Central memory CD4-positive, alpha-beta T cell (primary cell): Measurements from ENCODE around the gene GRID1.

Experiments
- DNase-seq: peaks from one replicate; pipeline ENCODE4 v3.0.0; 2022

GRID1 gene

DNA sequence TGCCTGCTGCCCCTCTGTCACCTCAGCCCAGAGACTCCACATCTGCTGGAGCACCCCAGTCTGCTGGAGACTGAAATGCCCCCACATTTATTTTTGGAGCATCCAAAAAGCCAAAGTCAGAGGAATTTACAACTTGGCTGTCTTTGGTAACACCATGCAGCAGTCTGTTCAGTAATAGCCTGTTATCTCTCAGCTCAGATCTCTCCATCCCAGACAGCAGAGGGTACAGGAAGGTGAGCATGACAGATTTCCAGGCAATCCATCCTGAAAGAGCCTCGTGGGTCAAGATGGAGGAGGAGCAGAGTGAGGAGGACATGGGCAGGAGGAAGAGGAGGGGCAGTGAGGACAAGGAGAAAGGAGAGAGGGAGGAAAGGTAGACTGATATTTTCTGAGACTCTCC, 55.9 kb downstream of the GRID1 start:
- no peak for DNase-seq

DNA sequence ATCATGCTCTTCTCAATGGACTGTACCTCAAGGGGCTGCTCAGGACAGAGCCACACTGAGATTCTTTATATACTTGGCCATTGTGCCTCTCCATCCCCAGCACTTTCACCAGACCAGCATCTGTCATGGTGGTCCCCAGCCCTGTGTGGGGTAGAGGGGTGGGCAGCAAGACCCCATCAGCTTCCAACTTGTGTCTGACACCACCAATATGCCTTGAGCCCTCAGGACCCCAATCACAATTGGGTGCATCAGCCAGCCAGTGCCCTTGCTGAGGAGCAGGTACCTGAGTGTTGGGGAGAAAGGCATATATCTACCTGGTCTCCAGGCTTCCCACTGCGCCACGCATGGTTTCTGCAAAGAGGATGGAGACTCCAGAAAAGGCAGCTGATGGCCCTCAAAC, 56.3 kb downstream of the GRID1 start:
- no peak for DNase-seq

DNA sequence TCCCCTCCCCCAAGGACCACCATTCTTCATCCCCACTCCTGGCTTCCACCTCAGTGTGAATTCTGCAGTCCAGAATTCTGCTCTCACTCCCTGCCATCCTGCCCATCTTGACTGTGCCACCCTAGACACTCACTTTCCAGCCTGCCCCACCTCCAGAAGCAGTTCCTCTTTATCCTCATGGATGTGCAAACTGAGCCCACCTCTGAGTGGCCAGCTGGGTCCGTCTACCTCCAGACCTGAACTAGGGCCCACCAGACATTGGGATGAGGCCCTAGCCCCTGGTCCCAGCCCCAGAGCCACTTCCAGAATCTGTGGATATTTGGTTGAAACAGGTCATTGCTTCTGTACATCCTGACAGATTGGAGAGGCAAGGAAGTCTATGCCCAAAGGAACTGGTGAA, 58.5 kb downstream of the GRID1 start:
- no peak for DNase-seq

DNA sequence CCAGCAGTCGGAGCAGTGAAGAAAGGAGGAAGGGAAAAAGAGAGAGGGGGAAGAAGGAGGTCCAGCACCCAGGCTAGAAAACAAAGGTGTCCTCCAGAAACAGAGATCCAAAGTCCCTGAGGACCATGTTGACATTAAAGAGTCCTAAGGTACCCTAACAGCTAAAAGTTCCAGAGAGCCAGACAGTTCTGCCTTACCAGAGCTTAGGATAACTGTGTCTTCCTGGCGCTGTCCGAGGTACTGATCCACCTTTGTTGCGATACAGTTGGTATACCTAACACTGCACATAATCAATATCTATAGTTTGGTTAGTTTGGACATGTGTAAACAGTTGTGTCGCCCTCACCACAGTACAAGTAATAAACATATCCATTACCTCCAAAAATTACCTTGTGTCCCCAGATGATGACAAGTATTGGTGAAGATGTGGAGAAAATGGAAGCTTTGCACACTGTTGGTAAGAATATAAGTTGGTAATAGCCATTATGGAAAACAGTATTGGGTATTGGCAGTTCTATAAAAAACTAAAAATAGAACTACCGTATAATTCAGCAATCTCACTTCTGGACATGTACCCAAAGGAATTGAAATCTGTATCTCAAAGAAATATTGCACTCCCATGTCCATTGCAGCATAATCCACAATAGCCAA, 59.8 kb downstream of the GRID1 start:
- DNase-seq: no peak

DNA sequence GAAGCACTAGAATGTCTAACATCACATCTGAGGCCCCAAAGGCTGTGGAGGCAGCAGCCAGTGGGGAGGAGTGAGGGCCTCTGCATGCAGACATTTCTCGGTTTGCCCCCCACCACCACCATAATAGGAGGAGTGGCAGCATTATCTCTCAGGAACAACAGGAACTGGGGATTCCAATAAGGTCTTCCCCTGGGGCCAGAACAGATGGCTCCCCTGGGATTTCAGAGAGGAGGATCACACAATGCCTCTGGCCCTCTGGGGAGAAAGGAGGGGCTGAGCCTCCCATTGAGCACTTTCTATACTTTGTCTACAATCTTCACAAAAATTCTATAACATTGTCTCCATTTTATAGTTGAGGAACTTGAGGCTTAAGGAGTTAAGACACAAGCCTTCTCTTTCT, 61.1 kb downstream of the GRID1 start:
- no peak for DNase-seq

DNA sequence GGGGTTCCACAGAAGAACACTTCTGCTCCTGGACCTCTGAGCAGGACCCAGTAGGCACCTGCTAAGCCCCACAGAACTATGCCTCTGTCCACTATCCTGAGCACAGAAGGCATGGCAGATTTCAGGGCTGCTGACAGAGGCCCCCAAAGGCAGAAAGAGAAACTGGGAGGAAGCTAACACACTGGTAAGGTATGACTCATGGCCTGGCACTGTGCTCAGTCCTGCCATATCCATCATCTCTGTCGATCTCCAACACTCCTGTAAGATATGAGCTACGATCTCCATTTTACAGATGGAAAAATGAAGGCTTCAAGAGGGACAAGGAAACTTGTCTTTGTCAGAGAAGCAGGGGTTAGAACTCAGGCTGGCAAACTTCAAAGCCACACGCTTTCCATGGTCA, 62.2 kb downstream of the GRID1 start:
- DNase-seq: no peak

DNA sequence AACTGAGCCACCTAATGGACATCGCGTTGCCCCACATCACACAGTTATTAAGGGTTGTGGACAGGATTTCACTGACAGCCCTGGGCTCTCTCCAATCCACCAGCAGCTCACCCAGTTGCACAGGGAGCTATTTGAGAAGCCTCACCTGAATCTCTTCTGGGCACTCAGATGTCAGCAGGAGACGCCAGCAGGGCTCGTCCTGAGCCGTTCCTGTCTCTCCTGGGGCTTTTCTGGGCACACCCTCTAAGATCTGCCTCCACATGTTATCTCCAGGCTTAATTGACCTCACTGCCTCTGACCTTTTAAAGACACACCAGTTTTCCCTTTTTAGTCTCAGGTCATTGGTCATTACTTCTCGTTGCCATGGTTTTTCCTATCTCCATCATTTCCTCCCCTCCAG, 63.0 kb downstream of the GRID1 start:
- DNase-seq: no peak

DNA sequence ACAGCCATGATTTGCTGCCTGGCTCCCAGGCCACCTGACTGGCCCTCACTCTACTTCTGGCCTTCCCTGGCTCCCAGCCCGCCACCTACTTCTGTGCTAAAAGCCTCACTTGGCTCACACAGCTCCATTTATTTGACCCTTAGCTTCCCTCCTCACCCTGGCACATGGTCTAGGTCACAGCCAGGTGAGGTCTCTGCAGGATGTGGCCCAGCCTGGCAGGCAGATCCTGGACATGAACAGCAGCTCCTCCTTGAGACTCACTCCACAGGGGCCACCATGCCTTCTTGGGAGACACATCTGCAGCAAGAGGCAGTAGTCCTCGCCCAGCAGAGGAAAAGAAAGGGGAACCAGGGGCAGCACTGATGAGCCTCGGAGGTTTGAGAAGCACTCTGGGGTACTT, 64.6 kb downstream of the GRID1 start:
- no peak for DNase-seq

DNA sequence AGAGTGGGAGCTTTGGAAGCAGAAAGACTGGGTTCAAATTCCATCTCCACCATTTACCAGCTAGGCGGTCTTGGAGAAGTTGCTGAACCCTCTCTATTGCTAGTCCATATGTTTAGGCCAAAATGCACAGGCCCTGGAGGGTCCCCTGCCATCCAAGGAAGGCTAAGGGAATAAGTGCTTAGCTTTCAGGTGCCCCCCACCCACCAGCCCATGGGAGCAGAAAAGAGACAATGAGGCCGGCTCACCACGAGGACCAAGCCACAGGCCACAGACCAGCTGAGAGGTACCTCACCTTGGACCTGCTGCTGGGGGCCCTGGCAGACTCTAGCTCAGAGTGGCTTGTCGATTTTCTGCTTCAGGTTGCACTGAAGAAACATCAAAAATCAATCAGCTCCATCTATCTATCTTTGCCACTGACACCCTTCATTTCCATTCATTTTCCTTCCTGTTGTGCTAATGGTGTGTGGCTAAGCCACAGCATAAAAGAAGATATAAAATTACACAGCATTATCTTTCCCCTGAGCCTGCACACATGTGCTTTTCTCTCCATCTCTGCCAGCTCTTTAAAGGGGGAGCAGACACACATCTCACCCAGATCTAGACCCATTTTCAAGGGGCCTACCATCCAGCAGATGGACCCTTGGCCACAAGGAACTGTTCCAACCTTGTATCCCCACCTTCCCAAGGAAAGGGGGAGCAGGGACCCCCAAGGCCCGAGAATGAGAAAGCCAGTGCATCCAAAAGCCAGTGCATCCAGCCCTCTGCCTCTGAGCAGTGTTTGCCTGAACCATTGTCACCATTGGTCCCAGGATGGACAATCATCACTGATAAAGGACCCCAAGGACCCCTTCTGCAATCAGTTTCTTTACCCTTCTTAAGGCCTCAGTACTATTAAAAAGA, 65.4 kb downstream of the GRID1 start:
- no peak for DNase-seq

DNA sequence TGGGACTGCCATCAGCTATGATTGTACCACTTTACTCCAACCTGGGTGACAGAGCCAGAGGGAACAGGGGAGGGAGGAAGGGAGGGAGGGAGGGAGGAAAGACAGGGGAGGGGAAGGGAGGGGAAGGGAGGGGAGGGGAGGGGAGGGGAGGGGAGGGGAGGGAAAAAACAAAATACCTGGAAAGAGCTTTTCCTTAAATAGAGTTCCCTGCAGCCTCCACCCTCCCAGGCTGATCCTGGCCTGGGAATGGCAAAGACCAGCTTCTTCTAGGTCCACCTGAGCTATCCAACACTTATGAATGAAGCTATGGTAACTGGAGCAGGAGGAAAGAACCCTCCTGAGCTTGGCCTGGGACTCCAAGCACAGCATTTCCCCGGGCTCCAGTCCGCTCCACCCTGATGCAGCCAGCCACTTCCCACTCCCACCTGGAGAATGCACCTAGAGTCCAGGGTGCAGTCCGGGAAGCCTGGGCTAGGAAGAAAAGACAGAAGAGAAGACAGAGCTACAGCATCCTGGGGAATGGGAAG, 66.1 kb downstream of the GRID1 start:
- no peak for DNase-seq

DNA sequence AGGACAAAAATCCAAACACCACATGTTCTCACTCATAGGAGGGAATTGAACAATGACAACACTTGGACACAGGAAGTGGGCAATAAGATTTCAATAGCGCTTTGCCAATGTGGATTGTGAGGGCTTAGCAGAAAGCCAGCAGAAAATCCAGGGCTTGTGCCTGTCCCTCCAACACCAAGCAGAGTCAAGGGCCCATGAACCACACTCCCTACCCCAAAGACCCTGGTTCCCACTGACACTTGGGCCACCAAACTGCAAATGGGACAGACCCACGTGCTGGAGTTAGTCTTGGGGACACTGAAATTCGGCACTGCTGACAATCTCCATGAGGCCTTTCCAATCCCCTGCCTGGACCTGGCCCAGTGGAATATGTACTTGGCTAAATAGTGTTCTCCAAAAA, 67.0 kb downstream of the GRID1 start:
- no peak for DNase-seq

DNA sequence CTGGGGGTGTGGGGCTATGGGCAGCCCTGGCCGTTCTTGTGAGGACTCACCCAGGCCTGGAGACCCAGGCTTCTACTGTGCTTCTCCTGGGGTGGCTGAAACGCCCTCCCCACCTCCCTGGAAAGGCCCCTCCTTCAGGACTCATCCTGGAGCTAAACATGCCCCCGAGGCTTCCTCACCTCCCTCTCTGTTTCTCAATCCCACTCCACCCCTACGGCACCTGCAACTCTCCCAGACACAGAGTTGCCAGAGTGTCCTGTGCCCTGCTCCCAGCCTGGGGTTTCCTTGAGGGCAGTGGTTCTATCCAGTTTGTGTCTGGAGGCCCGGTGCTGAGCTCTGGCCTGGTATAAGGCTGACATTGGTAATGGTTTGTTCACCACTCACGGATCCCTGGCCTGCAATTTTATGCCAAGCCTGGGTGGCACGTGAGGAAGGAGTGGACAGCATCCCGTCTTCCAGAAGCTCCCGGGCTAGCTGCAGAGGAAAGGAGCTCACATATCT, 68.0 kb downstream of the GRID1 start:
- DNase-seq: no peak

DNA sequence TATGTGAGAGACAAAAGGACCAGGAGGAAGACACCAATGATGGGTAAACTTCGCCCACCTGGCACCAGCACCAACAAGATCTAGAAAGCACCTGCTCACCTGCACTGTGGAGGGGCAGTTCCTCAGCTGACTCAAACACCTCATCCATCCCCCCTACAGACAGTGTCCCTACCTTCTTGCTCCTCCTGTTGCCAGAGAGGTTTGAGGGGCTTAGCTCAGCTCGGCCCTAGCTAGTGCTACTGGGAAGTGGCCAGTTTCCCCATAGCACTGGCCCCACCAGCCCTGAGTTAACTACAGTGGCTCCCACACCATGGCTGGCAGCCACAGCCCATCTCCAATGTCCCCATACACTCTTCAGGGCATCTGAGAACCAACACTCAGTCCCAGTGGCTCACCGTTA, 70.8 kb downstream of the GRID1 start:
- no peak for DNase-seq

DNA sequence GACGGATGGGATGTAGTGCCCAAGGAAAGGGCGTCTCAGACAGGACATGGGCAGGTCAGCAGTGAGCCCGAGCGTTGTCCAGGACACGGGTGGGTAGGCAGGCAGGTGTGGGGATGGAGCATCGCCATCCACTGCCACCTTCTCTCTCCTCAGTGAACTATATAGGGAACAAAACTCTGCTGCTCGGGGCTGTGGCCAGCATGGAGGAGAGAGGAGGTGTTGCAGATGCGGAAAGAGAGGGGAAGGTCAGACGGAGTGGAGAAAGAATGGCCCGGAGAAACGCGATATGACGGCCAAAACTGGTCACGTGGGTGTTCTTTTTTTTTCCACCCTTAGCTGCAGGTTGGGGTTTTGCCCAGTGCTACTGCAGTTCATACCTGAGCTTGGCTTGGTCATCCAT, 71.2 kb downstream of the GRID1 start:
- no peak for DNase-seq

DNA sequence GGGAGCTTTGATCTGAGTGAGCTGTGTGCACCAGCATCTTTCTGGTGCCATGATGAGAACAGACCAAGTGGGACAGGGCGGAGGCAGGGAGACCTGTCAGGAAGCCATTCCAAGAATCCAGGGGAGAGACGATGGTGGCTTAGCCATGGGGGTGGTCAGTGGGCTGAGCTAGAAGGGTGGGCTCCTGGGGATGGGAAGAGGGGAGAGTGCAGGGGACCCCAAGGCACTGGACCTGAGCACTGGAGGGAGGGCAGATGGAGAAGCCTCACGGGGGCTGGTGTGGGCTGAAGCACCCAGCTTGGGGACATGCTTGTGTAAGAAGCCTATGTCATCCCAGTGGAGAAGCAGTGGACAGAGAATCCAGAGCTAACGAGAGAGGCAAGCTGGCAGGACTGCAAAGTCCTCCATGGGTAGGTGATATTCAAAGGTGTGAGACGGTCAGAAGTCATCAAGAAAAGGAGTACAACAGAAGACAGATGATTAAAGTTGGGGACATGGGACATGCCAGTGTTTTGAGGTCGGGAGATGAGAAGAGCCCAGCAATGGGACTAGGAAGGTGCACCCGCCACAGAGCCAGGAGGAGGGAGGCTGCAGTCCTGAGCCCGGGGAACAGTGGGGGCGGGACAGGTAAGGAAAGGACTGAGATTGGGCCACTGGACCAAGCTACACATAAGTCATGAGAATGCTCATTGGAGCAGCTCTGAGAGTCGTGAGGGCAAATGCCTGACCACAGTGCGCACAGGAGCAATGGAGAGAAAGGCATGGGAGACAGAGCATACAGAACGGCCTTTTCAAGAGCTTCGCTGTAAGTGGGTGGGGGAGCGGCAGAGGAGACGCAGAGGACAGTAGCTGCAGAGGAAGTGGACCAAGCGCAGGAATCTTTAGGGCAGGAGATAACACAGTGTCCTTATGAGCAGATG, 72.0 kb downstream of the GRID1 start:
- no peak for DNase-seq

DNA sequence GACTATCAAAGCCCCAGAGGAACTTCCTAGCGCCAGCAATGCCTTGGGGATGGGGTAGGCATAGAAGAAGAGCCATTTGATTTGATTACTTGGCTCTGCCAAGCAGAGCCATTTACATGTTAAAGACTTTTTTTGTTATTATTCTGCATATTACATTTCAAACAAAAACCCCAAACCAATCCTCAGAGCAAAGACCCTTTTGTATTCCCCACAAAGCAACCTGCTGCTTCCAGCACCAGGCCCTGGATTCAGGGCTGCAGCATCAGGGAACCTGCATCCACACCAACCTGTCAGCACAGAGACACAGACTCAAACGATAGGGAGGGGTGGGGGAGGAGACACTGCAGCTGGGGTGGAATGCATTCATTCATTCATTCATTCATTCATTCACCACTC, 73.2 kb downstream of the GRID1 start:
- DNase-seq: no peak

DNA sequence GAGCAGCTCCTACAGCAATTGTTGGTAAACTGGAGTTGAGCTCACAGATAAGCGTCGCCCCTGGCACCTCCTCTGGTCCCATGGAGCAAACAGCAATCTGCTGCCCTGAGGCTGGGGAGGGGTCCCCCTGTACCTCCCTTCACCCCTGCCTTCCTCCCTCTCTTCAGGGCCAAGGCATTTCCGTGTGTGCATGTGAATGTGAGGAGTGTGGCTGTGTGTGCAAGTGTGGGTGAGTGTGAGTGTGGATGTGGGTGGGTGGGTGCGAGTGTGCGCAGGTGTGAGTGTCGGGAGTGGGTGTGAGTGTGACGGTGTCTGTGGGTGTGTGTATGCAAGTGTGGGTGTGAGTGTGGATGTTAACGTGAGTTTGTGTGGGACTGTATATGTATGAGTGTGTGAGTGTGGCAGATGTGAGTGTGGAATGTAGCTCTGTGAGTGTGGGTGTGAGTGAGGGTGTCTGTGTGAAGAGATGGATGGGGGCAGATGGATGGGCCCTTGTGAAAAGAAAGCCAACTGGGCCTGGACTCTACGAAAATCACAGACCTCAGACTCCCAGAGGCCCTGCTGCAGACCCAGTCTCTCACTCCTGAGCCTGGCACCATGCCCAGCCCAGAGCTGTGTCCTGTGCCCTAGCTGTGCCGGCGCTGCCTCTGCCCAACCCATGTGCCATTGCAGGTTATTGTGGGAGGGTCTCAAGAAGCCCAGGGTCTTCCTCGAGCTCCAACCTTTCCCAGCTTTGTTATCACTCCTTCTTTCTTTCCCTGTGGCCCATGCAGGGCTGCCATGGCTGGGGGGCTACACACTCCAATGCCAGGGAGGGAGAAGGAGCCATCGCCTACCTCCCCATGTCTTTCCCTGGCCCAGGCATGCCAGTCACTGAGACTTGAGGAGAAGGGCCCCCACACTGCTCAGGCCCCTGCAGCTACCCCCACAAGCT, 73.9 kb downstream of the GRID1 start:
- DNase-seq: no peak

DNA sequence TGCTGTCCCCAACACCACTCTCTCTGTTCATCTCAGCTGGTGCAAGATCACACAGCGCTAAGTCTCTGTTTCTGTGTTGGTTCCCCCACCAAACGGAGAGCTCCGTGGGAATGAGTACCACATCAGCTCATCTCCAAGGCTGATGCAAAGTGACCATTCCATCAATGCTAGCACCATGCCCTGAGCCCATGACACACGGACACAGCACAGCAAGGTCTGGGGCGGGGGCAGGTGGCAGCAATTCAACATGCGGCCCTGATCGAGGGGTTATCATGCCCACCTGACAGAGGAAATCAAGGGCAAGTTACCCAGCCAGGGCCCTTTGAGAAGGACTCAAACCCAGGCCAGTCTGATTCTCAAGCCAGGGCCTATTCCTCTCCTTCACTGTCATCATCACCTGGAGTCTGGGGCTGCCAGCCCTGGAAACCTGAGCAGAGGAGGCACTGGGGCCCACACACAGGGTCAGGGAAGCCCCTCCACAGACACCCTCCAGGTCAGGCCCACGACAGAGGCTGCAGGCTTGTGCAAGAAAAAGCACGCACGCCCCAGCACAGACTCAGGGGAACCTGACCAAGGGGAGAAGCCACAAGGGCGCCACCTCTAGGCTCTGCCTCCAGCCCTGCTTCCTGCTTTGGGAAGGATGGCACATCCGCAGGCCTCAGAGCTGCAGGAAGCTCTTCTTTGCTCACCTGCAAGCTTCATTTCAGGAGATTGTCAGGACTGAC, 74.8 kb downstream of the GRID1 start:
- no peak for DNase-seq

DNA sequence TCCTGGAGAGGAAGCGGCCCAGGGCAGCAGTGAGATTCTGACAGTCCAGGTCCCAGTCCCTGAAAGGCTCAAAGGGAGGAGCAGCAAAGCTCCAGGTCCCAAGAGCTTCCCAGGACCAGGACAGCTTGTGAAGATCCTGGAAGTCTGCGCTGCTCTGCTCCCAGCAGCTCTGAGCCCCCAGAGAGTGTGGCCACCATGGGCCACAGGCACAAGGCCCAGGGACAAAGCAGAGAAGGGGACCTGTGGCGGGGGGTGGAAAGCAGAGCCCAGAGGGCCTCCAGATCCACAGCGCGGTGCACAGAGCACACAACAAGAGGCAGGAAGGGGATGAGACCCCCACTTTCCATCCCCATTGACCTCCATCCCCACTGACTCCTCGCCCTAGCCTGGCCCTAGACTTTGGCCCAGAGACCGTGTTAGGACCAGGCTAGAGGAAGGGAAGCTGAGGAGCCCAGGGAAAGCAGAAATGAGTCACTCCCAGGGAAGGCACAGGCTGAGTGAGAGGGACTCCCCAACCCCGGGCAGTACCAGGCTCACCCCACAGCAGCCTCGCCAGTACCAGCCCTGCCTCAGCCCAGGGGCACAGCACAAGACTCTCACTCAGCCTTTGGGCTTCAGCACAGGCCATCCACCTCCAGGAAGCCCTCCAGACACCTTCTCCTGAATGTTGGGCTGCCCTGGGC, 75.5 kb downstream of the GRID1 start:
- no peak for DNase-seq

DNA sequence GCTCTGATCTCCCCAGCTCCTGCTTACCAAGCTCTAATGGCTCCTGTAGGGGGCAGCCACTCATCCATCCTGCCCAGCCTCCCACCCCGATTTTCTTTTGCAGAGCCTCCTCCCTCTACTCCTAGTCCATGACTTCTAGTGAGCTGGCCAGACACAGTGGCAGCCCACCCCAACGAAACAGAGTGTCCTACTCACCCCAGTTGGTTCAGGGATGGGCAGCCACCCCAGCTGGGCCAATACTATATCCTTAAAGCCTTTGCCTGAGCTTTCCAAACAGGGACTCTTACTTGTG, 77.1 kb downstream of the GRID1 start:
- no peak for DNase-seq
